GM21717 (cell line): ENCODE results near the gene PLCB1.
"Not testable (repeated sequence)": the region's sequence is repeated elsewhere in the genome, so short reads cannot be mapped to it uniquely, and the experiment has no call there.

ENCODE experiments used
- ATAC-seq: cut with Tn5 transposase; IDR thresholded peaks from one replicate; pipeline ENCODE4 v1.9.1; 2021; ENCODE audit warnings: mild to moderate bottlenecking, moderate library complexity; ENCODE audit not compliant: unreplicated experiment

PLCB1 gene

DNA sequence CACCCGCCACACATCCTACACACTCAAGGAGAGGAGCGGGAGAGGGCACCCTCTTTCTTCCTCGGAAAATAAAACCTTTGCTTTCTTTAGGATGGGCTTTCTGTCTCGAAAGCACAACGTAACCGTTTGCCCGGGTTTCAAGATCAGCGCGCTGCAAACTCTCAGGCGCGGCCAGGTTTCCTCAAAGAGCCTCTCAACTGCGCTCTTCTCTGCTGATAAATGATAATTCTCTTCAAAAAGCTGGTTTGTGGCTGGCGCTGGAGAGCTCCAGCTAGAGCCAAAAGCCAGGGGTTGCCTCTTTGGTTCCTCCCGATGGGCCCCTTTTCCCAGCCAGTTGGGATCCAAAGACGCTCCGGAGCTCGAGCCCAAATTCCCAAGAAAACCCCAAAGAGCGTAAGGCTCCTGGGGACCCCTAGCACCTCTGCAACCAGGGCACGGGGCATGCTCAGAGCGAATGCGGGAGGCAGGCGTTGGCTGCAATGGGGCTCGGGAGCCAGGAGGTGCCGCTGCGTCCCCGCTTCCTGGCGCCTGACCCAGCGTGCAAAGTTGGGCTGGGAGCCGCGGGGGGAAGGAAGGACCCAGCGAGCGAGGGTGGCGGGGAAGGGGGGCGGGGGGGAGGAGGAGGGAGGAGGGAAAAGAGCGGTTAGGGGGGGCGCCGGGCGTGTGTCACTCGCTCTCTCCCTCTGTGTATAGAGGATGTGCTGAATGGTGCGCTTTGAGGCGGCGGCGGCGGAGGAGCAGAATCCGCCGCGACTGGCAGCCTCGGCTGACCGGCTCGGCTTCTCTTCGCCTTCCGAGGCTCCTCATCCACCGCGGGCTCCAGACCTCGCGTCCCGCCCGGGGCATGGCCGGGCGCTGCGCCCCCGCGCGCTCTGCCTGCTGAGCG, at the start of gene PLCB1:
Gene PLCB1 (plus strand): TSS at position 669 of the 886 bp plus-strand sequence. CDS start 386 bp downstream, outside the sequence.
- peak; percentile 80 for ATAC-seq

DNA sequence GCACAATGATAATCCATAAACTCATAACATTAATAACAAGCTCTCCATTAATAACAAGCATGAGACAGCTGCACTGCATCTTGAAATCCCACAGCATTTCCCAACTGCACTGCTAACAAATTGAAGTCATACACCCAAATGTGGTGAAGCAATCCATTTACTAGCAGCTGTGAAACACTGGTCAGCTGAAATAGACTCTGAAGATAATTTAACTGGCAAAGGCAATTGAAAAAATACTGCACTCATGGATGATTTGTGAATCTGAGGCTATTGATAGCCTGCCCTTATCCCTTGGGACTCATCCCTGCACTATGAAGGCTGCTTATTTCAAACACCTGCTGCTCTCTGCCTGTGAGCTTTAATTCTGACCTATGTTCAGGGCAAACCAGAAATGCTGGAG, 49.1 kb upstream of the PLCB1 start:
- no peak for ATAC-seq

DNA sequence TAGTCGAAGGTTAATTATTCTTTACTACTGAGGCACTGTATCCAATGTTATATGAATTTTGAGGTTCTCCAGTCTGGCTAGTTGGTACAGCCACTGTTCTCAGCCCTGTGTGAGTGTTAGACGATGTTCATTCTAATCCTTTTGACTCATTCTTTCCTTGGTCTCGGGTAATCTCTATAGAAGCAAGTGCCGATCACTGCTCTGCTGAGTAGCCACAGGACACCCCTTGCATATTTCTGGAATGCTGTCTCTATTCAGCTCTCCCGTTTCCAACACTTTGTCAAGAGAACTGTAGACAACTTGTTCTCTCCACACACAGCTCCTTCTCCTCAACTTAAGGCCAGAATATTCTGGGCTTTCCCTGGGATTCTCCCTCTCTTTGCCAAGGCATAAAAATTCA, 42.4 kb upstream of the PLCB1 start:
- no peak for ATAC-seq

DNA sequence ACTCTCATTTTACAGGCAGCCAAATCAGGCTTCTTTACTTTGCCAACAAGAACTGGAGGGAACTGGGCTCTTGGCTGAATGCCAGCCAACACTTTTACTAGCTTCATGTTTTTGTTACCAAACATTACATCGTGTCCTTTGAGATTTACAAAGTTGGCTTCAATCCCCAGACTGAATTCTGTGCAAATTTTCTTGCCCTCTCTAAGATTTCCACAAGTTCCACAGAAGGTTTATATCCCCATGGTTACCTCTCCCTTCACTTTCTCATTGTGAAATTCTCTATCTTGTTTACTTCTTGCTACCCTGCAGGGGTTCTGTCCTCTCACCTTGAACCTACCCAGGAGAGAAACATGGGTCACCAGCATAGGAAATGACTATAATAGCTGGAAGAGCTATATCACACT, 37.6 kb upstream of the PLCB1 start:
- no peak for ATAC-seq

DNA sequence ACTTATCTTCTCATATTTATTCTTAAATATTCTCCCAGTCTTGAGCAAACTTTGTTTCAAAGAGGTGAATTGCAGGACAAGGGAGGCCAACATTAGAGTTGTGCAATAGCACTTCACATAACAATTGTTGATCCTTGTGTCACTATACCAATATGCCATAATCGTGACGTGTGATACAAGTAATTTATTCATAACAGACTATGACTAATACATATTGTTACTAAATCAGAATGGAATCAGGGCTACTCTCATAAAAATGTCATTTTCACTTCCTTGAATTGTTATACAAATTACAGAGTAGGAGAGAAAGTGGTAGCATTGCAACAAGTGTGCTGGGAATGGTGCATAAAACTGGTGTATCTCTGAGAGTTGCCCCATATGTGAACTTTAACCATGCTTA, 37.2 kb upstream of the PLCB1 start:
- no peak for ATAC-seq

DNA sequence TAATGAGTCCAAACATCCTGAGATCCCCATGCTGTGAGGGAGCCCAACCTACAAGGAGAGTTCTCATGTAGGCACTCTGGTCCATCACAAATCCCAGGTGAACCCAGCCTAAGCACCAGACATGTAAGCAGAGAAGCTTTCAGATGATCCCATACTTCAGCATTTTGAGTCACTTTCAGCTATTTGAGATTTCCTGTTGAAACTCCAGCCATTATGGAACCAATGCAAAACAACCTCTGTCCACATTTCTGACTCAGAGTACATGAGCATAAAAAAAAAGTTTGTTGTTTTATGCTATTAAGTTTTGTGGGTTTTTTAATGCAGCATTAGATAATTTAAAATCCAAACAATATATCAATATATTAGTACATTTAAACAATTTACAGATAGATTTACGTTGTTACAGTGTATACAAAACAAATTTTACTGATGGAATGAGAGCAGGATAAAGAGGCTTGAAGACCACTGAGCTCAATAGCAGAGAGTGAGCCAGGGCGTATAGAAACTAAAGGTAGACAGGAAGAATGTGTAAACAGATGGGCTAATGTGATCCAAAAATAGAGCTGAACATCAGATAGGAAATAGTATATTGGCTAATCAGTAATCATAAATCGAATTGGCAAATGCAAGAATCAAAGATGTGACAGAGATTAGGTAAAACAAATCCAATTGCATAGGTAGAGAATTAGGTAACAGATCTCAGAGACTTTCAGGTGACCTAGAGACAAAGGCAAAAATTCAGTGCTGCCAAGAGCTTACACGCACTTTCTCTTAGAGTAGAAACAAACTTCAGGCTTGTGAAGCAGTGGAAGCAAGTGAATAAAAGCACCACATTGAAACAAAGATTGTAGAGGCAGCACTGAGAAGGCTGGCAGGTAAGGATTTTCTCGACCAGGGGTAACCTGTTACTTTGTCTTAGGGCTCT, 36.2 kb upstream of the PLCB1 start:
- no peak for ATAC-seq

DNA sequence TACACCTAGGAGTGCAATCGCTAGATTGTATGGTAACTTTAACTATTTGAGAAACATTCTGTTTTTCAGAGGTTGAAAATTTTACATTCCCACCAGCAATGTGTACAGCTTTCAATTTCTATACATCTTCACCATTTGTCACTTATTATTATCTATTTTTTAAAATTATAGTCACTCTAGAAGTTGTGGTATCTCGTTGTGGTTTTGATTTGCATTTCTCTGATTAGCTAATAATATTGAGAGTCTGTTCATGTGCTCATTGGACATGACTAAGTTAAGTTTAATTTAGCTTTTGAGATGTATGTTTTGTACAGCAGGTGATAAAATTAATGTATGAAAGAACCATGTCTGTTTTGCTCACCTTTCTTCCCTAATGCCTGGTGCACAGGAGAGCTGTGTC, 34.8 kb upstream of the PLCB1 start:
- ATAC-seq = no peak

DNA sequence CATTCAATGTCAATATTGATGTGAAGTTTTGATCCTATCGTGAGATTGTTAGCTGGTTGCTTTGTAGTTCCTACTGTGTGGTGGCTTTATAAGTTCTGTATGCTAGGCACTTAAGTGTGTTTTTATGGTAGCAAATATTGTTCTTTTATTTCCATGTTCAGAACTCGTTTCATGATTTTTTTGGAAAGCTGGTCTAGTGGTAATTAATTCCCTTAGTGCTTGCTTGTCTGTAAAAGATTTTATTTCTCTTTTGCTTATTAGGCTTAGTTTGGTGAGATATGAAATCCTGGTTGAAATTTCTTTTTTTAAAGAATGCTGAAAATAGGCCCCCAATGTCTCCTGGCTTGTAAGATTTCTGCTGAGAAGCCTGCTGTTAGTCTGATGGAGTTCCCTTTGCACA, 27.8 kb upstream of the PLCB1 start:
- no peak for ATAC-seq

DNA sequence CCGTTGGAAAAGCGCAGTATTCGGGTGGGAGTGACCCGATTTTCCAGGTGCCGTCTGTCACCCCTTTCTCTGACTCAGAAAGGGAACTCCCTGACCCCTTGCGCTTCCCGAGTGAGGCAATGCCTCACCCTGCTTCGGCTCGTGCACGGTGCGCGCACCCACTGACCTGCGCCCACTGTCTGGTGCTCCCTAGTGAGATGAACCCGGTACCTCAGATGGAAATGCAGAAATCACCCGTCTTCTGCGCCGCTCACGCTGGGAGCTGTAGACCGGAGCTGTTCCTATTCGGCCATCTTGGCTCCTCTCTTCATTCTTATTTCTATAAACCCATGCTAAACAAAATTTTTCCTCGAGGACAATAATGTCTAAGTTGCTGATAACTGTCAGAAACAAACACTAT, 17.5 kb upstream of the PLCB1 start:
- not testable (repeated sequence) for ATAC-seq

DNA sequence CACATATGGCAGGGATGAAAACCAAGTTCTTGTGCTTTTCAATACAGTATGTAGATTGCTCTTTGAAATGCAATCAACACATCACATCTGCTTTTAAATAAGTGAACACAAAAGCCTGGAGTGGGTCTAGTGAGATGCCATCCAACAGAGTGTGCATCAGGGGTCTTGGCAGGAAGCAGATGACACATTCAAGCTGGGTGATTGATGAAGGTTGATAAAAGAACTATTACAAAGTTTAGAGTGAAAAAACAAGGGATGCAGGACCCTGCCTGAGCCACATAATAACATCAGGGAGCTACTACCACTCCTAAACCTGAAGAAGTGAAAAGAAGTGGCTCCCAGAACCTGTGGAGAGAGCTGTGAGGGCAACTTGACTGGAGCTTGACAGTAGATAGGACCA, 16.6 kb upstream of the PLCB1 start:
- ATAC-seq = no peak

DNA sequence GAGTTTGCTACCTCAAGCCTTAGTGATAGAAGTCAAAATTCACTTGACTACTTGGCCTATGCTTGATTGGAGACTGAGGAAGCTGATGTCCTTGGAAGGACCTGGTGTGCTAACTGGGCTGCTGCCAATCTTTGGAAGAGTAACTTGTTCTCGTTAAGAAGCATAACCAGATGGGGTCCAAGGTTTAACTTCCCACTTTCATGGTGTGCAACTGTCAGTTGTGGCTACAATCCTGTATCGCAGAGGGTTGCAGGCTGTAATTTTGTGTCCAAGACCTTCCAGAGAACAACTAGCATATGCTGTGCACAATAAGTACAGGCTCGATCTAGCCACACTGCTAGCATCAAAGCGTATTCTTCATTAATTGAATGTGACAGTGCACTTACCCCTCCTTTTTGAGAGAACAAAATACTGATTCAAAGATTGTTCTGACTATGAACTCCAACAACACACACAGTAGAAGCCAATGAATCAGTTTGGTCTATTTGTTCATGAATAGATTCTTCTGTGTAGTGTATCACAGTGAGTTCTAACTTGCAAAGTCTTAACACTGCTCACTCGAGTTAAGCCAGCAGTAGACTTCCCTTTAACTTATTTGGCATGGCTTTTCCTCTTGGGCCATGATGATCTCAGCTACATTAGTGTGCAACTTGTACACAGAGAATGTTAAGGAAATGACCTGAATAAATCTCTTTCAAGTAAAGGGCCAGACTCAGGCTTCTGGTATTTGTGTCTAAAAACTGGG, 15.8 kb upstream of the PLCB1 start:
- no peak for ATAC-seq

DNA sequence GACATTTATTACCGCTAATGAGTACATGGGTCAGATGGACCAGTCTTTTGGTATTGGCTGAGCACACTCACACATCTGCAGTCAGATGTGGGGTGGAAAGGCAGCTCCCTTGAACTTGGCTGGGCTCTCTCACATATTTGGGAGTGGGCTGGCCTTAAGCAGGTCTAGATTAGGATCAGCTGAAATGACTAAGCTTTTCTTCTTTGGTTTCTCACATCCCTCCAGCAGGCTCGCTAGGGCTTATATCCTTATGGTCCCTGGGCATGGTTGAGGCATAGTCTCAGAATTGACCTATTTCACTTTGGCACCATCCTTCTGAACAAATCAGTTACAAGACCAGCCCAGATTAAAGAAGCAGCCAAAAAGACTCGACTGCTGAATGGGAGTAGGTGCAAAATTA, 14.4 kb upstream of the PLCB1 start:
- ATAC-seq = no peak

DNA sequence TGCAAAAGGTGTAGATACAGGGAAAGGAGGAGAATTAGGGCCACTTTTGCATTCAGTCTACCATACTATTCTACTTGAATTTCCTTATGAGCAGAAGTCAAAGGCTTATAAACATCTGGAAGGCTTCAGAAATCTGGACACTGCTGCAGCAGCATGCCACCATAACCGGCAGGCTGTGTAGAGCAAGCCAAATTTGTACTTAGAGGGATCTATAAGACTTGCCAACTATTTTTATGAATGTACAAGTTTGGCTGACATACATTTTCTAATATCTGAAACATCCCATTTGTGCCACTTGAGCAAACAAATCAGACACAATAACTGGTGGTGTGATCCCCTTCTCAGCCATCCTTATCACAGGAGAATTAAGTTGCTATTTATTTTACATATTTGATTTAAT, 14.0 kb upstream of the PLCB1 start:
- no peak for ATAC-seq

DNA sequence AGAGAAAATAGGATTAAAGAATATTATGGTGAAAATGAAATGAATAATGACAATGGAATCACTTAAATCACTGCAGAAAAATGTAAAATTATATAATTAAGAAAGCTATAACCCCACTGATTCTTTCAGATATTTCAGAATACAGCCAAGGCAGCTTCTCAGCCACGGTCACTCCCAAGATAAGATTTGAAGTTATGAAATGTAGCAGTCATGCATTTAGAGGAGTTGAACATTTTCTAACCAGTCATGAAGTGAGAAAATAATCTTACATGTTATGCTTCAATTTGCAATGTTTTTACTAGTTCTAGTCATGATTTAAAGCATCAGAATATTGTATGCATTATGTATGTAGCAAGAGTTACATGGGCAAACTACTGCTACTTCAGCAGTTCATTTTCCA, 13.3 kb upstream of the PLCB1 start:
- no peak for ATAC-seq

DNA sequence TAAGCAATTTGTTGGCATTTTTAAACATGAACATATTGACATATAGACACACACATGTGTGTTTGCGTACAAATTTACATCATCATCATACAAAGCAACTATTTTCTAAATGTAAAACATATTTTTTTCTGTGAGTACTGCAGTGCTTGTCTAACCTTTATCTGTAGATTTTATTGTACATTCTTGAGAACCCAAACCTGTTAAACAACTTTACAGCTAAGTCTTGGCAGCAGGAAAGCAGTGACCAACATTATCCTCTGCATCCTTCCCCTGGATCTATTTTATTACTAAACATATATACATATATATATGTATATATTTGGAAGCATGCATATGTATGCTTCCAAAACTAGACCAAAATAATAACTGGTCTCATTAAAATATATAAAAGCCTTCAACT, 10.4 kb upstream of the PLCB1 start:
- no peak for ATAC-seq

DNA sequence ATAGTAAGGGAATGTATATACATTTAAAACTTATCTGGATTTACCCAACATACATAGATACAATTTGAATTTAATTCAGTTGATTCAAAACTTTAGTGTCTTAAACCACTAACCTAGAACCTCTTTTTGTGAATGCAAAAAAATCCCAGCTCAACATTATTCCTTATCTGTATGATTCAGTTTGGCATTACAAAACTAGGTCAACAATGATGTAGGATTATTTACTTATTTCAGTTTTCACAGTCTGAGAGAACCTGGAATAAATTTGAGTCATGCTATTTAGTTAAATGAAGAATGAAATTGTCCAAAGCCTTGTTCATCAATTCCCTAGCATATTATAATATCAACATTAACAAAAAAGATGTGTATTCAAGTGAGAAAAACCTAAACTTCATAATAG, 7.4 kb upstream of the PLCB1 start:
- no peak for ATAC-seq

DNA sequence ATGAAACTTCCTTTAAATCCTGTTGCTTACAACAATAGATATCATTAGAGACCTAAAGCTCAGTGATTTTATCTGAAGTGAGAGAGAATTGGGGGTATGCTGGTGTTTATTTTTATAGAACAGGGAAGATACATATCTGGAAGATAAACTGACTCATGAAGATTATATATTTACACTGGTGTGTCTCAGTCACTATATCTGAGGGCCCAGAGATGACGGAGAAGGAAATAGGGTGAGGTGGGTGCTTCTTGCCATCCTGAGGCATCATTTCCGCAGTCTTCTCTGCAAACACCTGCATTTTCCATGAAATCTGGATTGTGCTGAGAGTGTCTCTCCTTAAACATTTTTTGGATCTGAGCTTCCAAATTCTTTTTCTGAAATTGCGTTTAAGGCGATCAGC, 5.9 kb upstream of the PLCB1 start:
- ATAC-seq = no peak

DNA sequence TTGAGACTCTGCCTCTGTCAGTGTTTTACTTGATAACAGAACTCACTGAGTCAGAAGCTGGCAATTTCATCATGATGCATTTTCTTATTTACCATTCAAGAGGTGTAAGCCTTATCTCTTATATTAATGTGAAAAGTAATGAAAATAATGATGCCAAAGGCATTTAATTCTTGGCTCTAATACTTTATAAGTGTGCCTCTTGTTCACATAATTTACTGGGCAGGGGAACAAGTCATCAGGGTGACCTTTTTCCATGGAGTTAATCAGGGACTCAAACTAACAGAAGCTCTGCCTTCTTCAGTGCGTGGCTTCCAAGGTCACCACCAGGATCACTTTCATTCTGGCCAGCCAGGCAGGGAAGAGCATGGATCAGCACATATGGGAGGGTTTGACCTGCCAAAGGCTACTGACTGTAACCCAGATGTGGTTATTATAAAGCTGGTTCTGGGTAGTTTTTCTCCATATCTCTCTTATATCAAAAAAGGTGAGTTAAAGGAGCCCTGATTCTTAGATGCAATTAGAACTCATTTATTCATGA, 5.2 kb upstream of the PLCB1 start:
- ATAC-seq = no peak

DNA sequence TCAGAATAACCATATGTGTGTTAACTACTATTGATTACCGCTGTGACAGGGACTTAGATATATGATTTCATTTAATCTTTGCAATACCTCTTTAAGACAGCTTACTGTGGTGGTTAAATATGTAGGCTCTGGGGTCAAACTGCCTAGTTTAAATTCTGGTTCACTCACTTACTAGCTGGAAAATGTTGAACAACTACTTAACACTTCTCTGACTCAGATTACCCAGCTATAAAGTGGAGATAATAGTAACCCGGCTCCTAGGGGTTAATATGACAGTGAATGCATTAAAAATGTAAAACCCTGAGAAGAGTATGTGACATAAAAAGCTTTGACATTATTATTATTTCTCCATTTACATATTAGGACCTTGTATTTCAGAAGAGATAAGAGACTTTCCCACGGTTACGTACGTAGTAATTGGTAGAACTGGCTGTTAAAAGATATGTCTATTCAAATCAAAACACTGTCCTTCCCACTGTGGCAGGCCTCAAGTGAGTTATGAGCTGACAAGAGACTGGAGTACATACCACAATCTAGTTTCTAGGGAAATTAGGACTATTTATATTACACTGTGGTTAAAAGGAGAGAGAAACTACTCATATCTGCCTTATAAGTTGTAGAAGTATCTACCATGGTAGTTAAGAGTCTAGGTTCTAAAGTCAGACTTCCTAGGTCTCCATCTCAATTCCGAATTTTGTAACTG, 4.4 kb upstream of the PLCB1 start:
- peak; percentile 76 for ATAC-seq

DNA sequence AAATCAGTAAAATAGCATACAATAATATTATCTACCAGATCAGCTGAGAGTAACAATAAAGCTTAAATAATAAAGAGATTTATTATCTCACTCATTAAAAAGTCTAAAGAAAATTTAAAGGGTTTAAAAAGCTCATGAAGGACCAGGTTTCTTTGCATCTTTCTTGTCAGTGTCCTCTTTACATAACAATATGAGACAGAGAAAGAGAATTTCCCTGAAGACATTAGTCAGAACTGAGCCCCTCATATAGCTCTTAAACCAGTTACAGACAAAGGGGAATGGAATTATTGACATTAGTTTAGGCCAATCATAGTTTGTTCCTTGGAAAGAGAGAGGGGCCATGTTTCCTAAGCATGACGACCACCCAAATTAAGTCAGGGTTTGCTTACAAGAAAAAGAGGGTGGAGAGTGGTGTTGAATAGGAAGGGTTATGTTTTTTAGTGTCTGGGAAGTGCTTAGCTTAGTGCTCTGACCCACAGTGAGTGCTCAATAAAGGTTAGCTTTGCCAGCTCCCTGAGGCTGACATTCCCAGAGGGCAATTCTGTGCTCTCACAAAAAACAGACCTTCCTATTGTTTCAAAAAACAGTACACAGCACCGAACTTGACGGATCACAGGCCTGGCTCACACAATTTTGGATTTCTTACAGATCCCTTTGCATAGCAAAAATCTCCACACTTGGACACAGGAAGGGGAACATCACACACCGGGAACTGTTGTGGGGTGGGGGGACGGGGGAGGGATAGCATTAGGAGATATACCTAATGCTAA, 3.6 kb upstream of the PLCB1 start:
- ATAC-seq = no peak
